ENCODE data around the gene RGS7. TPM values are rescaled to one million over a fixed set of nuclear protein-coding genes. Genes with fewer than 3 reads are reported as not detected.

The RGS7 gene
- total RNA-seq, 4 donors from 2014 or later: 0.11 to 0.33 TPM; not detected in 2

DNA sequence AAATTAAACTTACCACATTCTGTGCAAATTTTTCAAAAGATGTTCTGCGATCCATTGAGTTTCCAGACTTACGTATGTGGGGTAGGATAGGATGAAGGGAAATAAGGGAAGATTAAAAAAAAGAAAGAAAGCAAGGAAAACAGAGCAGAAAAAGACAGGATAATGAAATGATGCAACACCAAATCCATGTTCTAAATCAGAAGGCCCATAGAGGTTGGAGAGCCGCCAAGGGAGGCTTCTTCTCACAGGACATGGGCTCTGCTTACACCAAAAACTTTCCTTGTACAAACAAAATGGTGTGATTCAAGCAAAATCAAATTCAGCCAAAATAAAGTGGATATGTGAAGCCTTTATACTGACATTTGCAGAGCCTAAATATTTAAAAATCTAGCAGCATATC, 555.6 kb downstream of the RGS7 start:
- H3K4me3 ChIP-seq: no peak overlapping the region
- intact Hi-C loops (cut with DNase I): no loop called here
- H3K9me3 ChIP-seq: no peaks in the 10 kb centered on the region
- H3K27ac ChIP-seq (replicated peaks in 1 of 4): no peak overlapping the region
- H3K36me3 ChIP-seq: no peaks in the 10 kb centered on the region
- no peak for TF ChIP-seq POLR2AphosphoS5 (IDR thresholded peaks at IDR 0.05)
- TF ChIP-seq POLR2A (IDR thresholded peaks at IDR 0.05; ENCODE audit: low read depth): no peak
- TF ChIP-seq EP300 (IDR thresholded peaks at IDR 0.05): no peak
- TF ChIP-seq, protein P1, sequence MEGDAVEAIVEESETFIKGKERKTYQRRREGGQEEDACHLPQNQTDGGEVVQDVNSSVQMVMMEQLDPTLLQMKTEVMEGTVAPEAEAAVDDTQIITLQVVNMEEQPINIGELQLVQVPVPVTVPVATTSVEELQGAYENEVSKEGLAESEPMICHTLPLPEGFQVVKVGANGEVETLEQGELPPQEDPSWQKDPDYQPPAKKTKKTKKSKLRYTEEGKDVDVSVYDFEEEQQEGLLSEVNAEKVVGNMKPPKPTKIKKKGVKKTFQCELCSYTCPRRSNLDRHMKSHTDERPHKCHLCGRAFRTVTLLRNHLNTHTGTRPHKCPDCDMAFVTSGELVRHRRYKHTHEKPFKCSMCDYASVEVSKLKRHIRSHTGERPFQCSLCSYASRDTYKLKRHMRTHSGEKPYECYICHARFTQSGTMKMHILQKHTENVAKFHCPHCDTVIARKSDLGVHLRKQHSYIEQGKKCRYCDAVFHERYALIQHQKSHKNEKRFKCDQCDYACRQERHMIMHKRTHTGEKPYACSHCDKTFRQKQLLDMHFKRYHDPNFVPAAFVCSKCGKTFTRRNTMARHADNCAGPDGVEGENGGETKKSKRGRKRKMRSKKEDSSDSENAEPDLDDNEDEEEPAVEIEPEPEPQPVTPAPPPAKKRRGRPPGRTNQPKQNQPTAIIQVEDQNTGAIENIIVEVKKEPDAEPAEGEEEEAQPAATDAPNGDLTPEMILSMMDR (IDR thresholded peaks at IDR 0.05): no peak
- no peak for DNase-seq (ENCODE audit: extremely low spot score)
- no peaks in the 10 kb centered on the region for H3K4me1 ChIP-seq
- 97% methylated on average over 3 of the region's 3 CpGs for WGBS
- no peaks in the 10 kb centered on the region for H3K27me3 ChIP-seq

DNA sequence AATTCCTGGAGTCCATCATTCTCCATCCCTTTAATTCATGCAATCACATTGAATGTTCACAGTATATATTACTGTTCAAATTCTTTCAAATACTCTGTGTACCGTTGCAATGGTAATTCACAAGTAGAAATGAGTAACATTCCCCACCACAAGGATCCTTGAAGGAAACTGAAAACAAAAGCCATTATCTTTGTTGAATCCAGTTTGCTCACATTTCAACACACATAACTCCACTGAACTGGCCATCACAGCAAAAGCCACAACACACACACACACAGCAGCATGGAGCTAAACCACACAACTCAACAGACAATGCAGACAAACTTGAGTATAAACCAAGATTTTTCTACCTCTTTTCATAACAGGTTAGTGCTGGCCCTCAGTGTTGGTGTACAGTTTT, 556.7 kb downstream of the RGS7 start:
- H3K4me3 ChIP-seq: no peak overlapping the region
- H3K4me1 ChIP-seq: no peaks in the 10 kb centered on the region
- intact Hi-C loops (cut with DNase I): no loop called here
- no peaks in the 10 kb centered on the region for H3K9me3 ChIP-seq
- no peaks in the 10 kb centered on the region for H3K27me3 ChIP-seq
- no peak for DNase-seq (ENCODE audit: extremely low spot score)
- TF ChIP-seq, protein P1 (IDR thresholded peaks at IDR 0.05): no peak
- TF ChIP-seq POLR2AphosphoS5 (IDR thresholded peaks at IDR 0.05): no peak
- no peak for TF ChIP-seq POLR2A (IDR thresholded peaks at IDR 0.05; ENCODE audit: low read depth)
- no peak for TF ChIP-seq EP300 (IDR thresholded peaks at IDR 0.05)
- no peaks in the 10 kb centered on the region for H3K36me3 ChIP-seq
- no peak overlapping the region for H3K27ac ChIP-seq (replicated peaks in 1 of 4)
- 86% methylated on average over 1 of the region's 1 CpG for WGBS

DNA sequence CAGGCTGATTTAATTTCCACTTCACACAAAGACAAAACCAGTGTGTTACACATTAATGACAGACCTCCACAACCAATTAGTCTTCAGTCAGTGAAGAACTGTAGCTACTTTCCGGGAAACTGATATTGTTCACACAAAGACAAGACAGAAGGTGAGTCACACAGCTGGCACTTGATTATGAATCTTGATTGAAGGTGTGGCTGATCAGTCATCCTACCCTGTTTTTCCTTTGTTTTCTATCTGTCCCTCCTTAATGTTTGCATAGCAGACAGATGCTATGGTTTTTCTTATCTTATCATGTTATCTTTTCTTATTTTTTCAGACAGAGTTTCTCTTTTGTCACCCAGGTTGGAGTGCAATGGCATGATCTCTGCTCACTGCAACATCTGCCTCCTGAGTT, 560.0 kb downstream of the RGS7 start:
- DNase-seq (ENCODE audit: extremely low spot score): no peak
- intact Hi-C loops (cut with DNase I): no loop called here
- Histone ChIP-seq H3K27ac (replicated peaks in 1 of 4) (no peak overlapping the region), H3K36me3 (no peaks in the 10 kb centered on the region), H3K27me3 (no peaks in the 10 kb centered on the region), H3K9me3 (no peaks in the 10 kb centered on the region), H3K4me1 (no peaks in the 10 kb centered on the region), H3K4me3 (no peak overlapping the region)
- TF ChIP-seq, protein P1 (IDR thresholded peaks at IDR 0.05): no peak
- 76% methylated on average over 1 of the region's 1 CpG for WGBS

DNA sequence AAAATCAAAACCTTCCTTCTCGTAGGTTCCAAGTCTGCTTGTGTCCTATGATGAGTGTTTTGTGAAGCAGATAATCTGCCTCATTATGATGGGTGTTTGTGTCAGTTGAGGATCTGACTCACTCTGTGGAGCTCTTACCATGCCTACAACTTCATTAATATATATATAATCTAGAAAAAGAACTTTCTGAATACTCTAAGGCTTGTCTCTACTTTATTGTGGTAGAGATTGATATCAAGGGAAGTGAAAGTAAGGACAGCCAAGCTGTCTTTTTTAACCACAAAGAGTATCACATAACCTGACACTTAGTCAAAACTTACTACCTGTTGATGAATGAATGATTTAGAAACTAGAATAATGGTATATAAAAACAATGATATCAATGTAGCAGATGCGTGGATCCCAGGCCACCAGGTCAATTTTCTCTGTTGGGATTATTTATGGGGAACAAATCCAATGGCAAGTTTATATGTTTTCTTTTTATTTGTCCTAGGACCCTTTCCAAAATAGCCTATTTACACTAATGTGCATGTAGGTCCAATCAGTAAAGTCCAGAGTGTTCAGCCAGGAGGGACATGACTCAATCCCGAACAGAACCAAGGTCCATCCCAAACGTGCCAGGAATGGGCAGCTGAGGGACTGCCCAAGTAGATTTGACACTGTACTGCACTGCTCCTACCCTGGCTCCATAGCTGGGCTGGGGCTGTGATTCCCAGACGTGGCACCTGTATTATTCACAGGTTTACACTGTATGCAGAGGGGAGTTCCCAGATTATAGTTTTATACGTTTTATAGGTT, 562.8 kb downstream of the RGS7 start:
- WGBS: 84% methylated on average over 6 of the region's 6 CpGs
- H3K4me3 ChIP-seq: no peak overlapping the region
- intact Hi-C loops (cut with DNase I): no loop called here

More for the DNA sequence above, 562.8 kb downstream of the RGS7 start:
- no peaks in the 10 kb centered on the region for H3K9me3 ChIP-seq
- no peak for DNase-seq (ENCODE audit: extremely low spot score)
- no peak overlapping the region for H3K27ac ChIP-seq (replicated peaks in 1 of 4)
- H3K36me3 ChIP-seq: no peaks in the 10 kb centered on the region
- TF ChIP-seq, protein P1 (IDR thresholded peaks at IDR 0.05): no peak
- no peak for TF ChIP-seq POLR2AphosphoS5 (IDR thresholded peaks at IDR 0.05)
- no peak for TF ChIP-seq EP300 (IDR thresholded peaks at IDR 0.05)
- no peak for TF ChIP-seq POLR2A (IDR thresholded peaks at IDR 0.05; ENCODE audit: low read depth)
- H3K27me3 ChIP-seq: no peaks in the 10 kb centered on the region
- H3K4me1 ChIP-seq: no peaks in the 10 kb centered on the region

Measured in esophagus muscularis mucosa (tissue), 4 donors.